Activated CD8-positive, alpha-beta memory T cell treated with anti-CD3 and anti-CD28 coated beads for 24 hours (primary cell): ENCODE measurements around the gene PTPRM.
"Not testable (repeated sequence)": the region's sequence is repeated elsewhere in the genome, so short reads cannot be mapped to it uniquely, and the experiment has no call there.

ENCODE experiments used
- DNase-seq: peaks from one replicate; pipeline ENCODE4 v3.0.0-alpha.2; 2020

Gene PTPRM

GRCh38 chr18:8018701-8019331 is 451.7 kb downstream of the PTPRM start:
- DNase-seq, result no peak

GRCh38 chr18:8019600-8019999 is 452.5 kb downstream of the PTPRM start:
- DNase-seq, result no peak

DNA sequence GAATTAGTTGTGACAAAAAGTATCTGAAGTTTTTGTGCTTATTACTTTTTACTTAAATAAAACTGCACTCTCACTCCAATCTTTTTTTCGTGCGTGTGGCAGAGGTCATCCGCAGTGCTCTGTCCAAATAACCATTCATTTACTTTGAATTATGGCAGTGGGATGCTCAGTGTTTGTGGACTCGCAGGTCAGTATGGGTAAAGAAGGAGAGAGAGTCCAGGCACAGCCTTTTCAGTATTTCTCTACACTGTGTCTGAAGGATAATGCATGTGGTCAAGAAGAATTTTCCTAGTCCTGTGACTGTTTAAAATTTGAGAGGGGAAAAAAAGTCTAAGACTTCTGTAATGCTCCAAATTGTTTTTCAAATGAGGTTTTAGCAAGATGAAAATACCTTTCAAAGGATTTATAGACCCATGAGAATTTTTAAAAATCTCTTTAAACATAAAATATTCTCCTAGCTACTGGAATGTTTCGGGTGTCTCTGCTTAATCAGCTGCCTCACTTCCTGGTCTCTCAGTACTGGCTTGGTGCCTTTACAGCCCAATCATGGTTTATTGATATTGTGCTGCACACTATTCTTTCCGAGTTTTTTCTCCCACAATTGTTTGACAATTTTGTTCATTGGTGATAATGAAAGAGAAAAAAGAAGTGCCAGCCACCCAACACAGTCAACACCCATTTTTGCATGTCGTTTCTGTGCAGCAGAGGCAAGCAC is 453.2 kb downstream of the PTPRM start:
- no peak for DNase-seq

DNA sequence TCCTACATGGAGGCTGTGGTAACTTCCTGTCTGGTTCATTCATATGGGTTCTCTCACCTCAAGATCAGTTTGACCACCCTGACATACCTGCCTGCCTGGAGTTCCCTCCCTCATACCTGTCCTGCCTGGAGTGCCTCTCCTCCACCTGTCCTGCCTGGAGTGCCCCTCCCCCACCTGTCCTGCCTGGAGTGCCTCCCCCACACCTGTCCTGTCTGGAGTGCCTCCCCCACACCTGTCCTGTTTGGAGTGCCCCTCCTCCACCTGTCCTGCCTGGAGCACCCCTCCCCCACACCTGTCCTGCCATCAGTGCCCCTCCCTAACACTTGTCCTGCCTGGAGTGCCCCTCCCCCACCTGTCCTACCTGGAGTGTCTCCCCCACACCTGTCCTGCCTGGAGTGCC is 461.9 kb downstream of the PTPRM start:
- no peak for DNase-seq

GRCh38 chr18:8029731-8030130 is 462.6 kb downstream of the PTPRM start:
- DNase-seq, result no peak

DNA sequence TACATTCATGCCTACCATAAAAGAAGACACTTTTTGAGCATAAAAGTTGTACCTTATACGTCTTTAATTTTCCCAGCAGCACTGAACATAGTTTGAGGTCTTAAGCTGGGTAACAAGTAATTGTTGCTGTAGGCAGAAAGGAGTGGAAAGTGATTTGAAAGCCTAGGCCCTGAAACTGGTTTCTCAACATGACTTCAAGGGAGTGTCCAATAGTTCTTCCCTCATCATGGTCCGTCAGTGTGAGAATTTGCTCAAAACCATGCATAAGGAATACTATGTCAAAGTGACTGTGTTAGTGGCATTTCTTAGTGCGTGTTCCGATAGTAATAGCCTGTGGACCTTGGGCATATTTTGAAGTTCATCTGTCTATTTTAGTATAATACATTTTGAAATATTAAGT is 463.1 kb downstream of the PTPRM start:
- no peak for DNase-seq

- no peak for DNase-seq
Measured at GRCh38 chr18:8031496-8031895, 464.4 kb downstream of the PTPRM start.

DNA sequence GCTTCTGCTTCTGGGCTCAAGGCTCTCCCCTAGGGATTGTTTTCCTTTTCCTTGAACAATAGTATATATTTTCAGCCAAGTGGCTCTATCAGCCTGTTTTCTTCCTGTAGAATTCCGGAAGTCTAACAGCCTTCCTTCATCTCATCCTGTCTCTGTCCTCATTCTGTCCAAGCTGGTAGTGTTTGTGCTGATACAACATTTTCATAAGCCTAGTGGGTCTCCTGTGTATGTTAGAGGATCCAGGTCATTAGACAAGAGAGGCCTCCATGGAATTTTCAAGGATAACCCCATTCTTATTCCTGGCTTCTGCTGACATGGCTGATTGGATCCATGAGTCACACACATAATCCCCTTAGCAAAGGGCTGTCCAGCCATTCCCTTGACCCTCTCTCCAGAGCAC is 467.6 kb downstream of the PTPRM start:
- no peak for DNase-seq

- no peak for DNase-seq
Measured at GRCh38 chr18:8036551-8036950, 469.4 kb downstream of the PTPRM start.

GRCh38 chr18:8037296-8037695 is 470.2 kb downstream of the PTPRM start:
- no peak for DNase-seq

DNA sequence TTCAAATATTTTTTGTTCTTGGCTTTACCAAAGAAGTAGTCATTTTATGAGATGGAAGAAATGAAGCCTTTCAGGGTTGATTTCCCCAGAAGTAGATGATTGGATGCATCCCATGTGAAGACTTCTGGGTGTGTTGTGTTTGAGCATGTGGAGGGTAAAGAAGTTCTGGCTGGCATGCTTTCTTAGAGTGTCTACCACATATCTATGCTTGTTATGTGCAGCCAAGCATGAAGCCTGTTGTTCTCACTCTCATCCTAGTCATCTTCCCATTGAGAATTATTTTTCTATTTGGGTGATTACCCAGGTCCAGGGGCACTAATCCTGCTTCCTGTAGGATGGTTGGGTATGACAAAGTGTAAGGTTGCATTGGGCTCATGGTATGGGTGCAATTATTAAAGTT is 472.9 kb downstream of the PTPRM start:
- no peak for DNase-seq

DNA sequence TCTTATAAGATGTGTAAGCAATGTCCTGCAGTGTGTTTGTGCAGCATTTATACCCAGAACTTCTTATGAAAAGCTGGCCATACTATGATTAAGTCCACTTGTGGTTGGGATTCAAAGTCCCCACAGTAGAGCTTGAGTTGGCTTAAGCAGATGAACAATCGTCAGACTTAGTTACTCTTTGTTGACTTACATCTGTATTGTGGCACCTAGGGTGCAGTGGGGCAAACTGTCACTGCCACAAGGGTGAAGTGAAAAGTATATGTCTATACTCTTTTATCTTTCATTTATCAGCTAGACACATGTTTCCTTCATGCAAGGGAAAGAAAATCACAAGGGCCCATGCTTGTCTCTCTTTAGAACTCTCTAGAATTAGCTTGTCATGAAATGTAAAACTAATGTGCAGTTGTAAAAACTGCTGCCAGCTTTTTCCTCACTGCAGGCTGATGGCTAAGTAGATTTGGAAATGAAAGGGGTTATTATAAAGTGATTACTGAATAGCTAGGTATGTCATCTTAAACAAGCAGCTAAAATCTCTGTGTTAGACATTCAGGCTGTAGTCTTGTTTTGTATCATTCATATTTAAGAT is 474.5 kb downstream of the PTPRM start:
- no peak for DNase-seq

DNA sequence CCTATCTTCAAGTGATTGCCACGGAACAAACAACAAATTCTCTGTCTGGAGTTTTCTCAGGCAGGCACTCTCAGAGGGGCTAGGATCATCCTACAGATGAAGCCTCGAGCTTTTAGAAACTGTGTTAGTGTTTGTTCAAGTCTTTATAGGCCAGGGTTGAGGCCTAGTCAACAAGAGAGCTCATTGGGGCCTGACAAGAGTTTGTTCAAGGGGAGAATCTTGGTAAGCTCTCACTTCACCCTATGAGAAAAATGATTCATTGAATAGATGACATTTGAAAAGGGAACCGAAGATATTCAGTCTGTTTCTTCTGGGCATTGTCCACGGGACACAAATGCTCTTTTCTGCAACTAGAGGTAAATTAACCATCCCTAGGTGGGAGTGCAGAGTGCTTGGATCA is 476.9 kb downstream of the PTPRM start:
- DNase-seq, result no peak

DNA sequence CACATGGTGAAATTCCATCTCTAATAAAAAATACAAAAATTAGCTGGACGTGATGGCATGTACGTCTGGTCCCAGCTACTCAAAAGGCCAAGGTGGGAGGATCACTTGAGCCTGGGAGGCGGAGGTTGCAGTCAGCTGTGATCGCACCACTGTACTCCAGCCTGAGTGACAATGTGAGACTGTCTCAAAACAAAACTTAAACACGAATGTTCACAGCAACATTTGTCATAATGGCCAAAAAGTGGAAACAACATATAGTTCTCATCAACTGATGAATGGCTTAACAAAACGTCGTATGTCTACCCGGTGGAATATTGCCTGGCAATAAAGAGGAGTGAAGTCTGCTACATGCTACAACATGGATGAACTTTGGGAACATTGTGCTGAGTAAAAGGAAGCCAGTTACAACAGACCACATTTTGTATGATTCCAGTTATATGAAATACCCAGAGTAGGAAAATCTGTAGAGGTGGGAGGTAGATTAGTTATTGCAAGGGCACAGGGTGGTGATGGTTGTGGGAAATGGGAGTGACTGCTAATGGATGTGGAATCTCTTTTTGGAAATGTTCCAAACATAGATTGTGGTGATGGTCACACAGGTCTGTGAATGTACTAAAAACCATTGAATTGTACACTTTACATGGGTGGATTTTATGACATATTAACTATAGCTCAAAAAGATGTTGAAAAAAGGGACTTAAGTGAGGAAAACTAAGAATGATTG is 478.2 kb downstream of the PTPRM start:
- DNase-seq, result no peak

DNA sequence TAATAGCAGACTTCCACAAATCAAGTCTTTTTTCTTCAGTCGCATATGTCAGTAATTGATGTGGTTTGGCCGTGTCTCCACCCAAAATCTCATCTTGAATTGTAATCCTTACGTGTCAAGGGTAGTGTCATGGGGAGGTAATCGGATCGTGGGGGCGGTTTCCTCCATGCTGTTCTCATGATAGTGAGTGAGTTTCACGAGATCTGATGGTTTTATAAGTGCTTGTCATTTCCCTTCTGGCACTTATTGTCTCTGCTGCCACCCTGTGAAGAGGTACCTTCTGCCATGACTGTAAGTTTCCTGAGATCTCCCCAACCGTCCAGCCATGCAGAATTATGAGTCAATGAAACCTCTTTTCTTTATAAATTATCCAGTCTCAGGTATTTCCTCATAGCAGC is 478.8 kb downstream of the PTPRM start:
- DNase-seq, result no peak

- DNase-seq, result no peak
Measured at GRCh38 chr18:8046441-8046840, 479.3 kb downstream of the PTPRM start.

GRCh38 chr18:8049147-8049546 is 482.0 kb downstream of the PTPRM start:
- no peak for DNase-seq

- DNase-seq, result no peak
Measured at GRCh38 chr18:8050616-8051329, 483.7 kb downstream of the PTPRM start.

- DNase-seq, result no peak
Measured at GRCh38 chr18:8051453-8051852, 484.3 kb downstream of the PTPRM start.

- DNase-seq, result no peak
Measured at GRCh38 chr18:8052237-8052701, 485.2 kb downstream of the PTPRM start.

GRCh38 chr18:8056723-8057122 is 489.6 kb downstream of the PTPRM start:
- DNase-seq, result no peak

GRCh38 chr18:8063152-8063551 is 496.0 kb downstream of the PTPRM start:
- not testable (repeated sequence) for DNase-seq

- DNase-seq, result no peak
Measured at GRCh38 chr18:8063733-8064132, 496.6 kb downstream of the PTPRM start.
